Activated CD4-positive, alpha-beta memory T cell treated with anti-CD3 and anti-CD28 coated beads, Interleukin-2, amount 10 ng/mL, durations not matched to agents 7 days and 5 days (primary cell): ENCODE measurements around the gene WIF1. TPM values are rescaled to one million over a fixed set of nuclear protein-coding genes. Genes with fewer than 3 reads are reported as not detected.

Experiments used
- CTCF ChIA-PET: fragments of 350-600 bp; sonication (Branson Sonifier 250); formaldehyde crosslinking; loops from one replicate; lab custom pipeline; 2021; ENCODE audit warnings: antibody characterized with exemption, inconsistent platforms; lab: Charles Lee
- POLR2A ChIA-PET: fragments of 350-600 bp; sonication (Branson Sonifier 250); formaldehyde crosslinking; loops from one replicate; lab custom pipeline; 2021; ENCODE audit warnings: antibody characterized with exemption; lab: Charles Lee
- DNase-seq: peaks from one replicate; pipeline ENCODE4 v3.0.0-alpha.2; 2020
- H3K27ac Mint-ChIP-seq: one replicate; pipeline ENCODE4 v1.8.0; 2021; ENCODE audit warnings: mild to moderate bottlenecking, mixed read lengths
- H3K27me3 Mint-ChIP-seq: one replicate; pipeline ENCODE4 v1.8.0; 2021; ENCODE audit warnings: mixed read lengths
- H3K36me3 Mint-ChIP-seq: one replicate; pipeline ENCODE4 v1.8.0; 2021; ENCODE audit warnings: low read depth, mixed read lengths
- H3K4me1 Mint-ChIP-seq: one replicate; pipeline ENCODE4 v1.8.0; 2021; ENCODE audit warnings: mixed read lengths
- H3K4me3 Mint-ChIP-seq: one replicate; pipeline ENCODE4 v1.8.0; 2021; ENCODE audit warnings: mild to moderate bottlenecking, mixed read lengths
- H3K9me3 Mint-ChIP-seq: one replicate; pipeline ENCODE4 v1.8.0; 2021; ENCODE audit warnings: mixed read lengths
- total RNA-seq, 2 experiments: library from RNA; stranded (reverse); gene quantifications; one replicate each; pipeline ENCODE4 v1.2.3, GENCODE V29; 2021

The WIF1 gene
- total RNA-seq, 2 experiments from 2014 or later = not detected

GRCh38 chr12:65014504-65015271 is 106.4 kb downstream of the WIF1 start:
- Mint-ChIP-seq H3K27ac (no peak overlapping the region), H3K27me3 (peaks cover 9% of the 10 kb centered on the region), H3K4me3 (no peak overlapping the region), H3K4me1 (no peaks in the 10 kb centered on the region), H3K36me3 (no peaks in the 10 kb centered on the region), H3K9me3 (no peaks in the 10 kb centered on the region)
- POLR2A ChIA-PET = no interaction called here
- DNase-seq = no peak
- CTCF ChIA-PET = no interaction called here

GRCh38 chr12:65010437-65010836 is 110.7 kb downstream of the WIF1 start:
- POLR2A ChIA-PET = no interaction called here
- CTCF ChIA-PET = no interaction called here
- no peak overlapping the region for H3K27ac Mint-ChIP-seq
- no peaks in the 10 kb centered on the region for H3K4me1 Mint-ChIP-seq
- peaks cover 8% of the 10 kb centered on the region for H3K27me3 Mint-ChIP-seq
- no peak overlapping the region for H3K4me3 Mint-ChIP-seq
- H3K36me3 Mint-ChIP-seq = no peaks in the 10 kb centered on the region
- DNase-seq = no peak
- H3K9me3 Mint-ChIP-seq = no peaks in the 10 kb centered on the region

DNA sequence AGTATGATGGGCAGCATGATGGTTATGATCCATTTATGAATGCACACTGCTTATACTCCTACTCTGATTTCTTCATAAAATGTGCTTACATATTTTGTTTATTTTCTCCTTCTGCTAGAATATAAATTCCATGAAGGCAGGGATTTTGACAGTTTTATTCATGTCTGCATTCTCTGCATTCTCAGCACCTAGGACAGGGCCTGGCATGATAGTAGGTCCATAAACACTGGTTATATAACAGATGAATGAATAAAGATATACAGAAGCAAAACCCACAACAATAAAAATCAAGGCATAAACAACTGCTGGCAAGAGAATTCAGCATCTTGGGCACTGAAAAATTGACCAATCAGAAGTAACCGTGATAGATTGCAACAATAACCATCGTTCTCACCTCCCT is 115.4 kb downstream of the WIF1 start:
- Mint-ChIP-seq H3K4me3 (no peak overlapping the region), H3K27ac (no peak overlapping the region)

GRCh38 chr12:65004270-65004669 is 116.8 kb downstream of the WIF1 start:
- Mint-ChIP-seq H3K36me3 (no peaks in the 10 kb centered on the region), H3K27ac (no peak overlapping the region), H3K9me3 (no peaks in the 10 kb centered on the region), H3K27me3 (peaks cover 6% of the 10 kb centered on the region), H3K4me3 (no peak overlapping the region), H3K4me1 (no peaks in the 10 kb centered on the region)
- DNase-seq = no peak
- ChIA-PET POLR2A (no interaction called here), CTCF (no interaction called here)

More for the DNA sequence above, 115.4 kb downstream of the WIF1 start:
- Mint-ChIP-seq H3K4me1 (no peaks in the 10 kb centered on the region), H3K36me3 (no peaks in the 10 kb centered on the region), H3K27me3 (peaks cover 6% of the 10 kb centered on the region), H3K9me3 (no peaks in the 10 kb centered on the region)
- DNase-seq = no peak
- ChIA-PET POLR2A (no interaction called here), CTCF (no interaction called here)

Other genes starting within 250 kb of the WIF1 start
- gene LEMD3, start 48.3 kb upstream of the WIF1 start, total RNA-seq = 10 to 100 TPM; 32.0 to 35.4 TPM
- not detected for gene MSRB3, start 157.4 kb upstream of the WIF1 start, total RNA-seq